WTC11 (cell line): Measurements from ENCODE around the gene WDR54. TPM values are rescaled to one million over a fixed set of nuclear protein-coding genes. Genes with fewer than 3 reads are reported as not detected.

Experiments
- ATAC-seq: fragments of 200-7000 bp; cut with Tn5 transposase; 2 replicates; pipeline ENCODE4 v1.10.0; 2021; ENCODE audit warnings: mild to moderate bottlenecking, moderate library complexity
- CTCF ChIA-PET: fragments of 300-600 bp; sonication (Branson Sonifier 250); formaldehyde crosslinking; loops from one replicate; lab custom pipeline; 2021; ENCODE audit warnings: antibody characterized with exemption; lab: Charles Lee
- POLR2A ChIA-PET: fragments of 350-600 bp; sonication (Branson Sonifier 250); formaldehyde crosslinking; loops from one replicate; lab custom pipeline; 2021; ENCODE audit warnings: antibody characterized with exemption; lab: Charles Lee
- DNase-seq: peaks from one replicate; pipeline ENCODE4 v3.0.0; 2021; ENCODE audit warnings: low spot score
- H3K27ac Mint-ChIP-seq: 2 replicates; pipeline ENCODE4 v1.8.0; 2021; ENCODE audit warnings: mixed read lengths
- H3K27me3 Mint-ChIP-seq: 2 replicates; pipeline ENCODE4 v1.8.0; 2021; ENCODE audit warnings: low read depth, mild to moderate bottlenecking, moderate library complexity, mixed read lengths
- H3K36me3 Mint-ChIP-seq: 2 replicates; pipeline ENCODE4 v1.8.0; 2021; ENCODE audit warnings: mixed read lengths
- H3K4me1 Mint-ChIP-seq: 2 replicates; pipeline ENCODE4 v1.8.0; 2022; ENCODE audit warnings: mixed read lengths
- H3K4me3 Mint-ChIP-seq: 2 replicates; pipeline ENCODE4 v1.8.0; 2021; ENCODE audit warnings: mild to moderate bottlenecking, moderate library complexity, mixed read lengths
- H3K9me3 Mint-ChIP-seq: 2 replicates; pipeline ENCODE4 v1.8.0; 2021; ENCODE audit warnings: mixed read lengths
- ARID4B ChIP-seq: sonication (generic); formaldehyde crosslinking; IDR thresholded peaks from 2 replicates; pipeline ENCODE4 v1.8.0; 2023; ENCODE audit warnings: missing genetic modification reagents, mild to moderate bottlenecking, borderline replicate concordance
- CREM ChIP-seq: sonication (generic); formaldehyde crosslinking; IDR thresholded peaks from 2 replicates; pipeline ENCODE4 v1.8.1; 2022; ENCODE audit warnings: mild to moderate bottlenecking, missing genetic modification reagents, moderate library complexity
- CTCF ChIP-seq: fragments of 200-600 bp; IDR thresholded peaks from 2 replicates; pipeline ENCODE4 v1.8.0; 2022; ENCODE audit warnings: antibody characterized with exemption
- FOXP1 ChIP-seq: sonication (generic); formaldehyde crosslinking; IDR thresholded peaks from 2 replicates; pipeline ENCODE4 v1.8.0; 2022; ENCODE audit warnings: missing genetic modification reagents, mild to moderate bottlenecking, moderate library complexity, borderline replicate concordance
- GTF2I ChIP-seq: fragments of 250-450 bp; sonication (Bioruptor Pico); conservative IDR thresholded peaks from 2 replicates; pipeline ENCODE4 v1.4.0; 2021; ENCODE audit warnings: mild to moderate bottlenecking
- MAX ChIP-seq: sonication (generic); formaldehyde crosslinking; IDR thresholded peaks from 2 replicates; pipeline ENCODE4 v1.8.0; 2022; ENCODE audit warnings: mild to moderate bottlenecking, missing genetic modification reagents
- NFE2L1 ChIP-seq: sonication (generic); formaldehyde crosslinking; IDR thresholded peaks from 2 replicates; pipeline ENCODE4 v1.8.1; 2023; ENCODE audit warnings: missing genetic modification reagents
- OVOL2 ChIP-seq: fragments of 250-450 bp; sonication (Bioruptor Pico); IDR thresholded peaks from 2 replicates; pipeline ENCODE4 v1.9.0; 2021; ENCODE audit warnings: mild to moderate bottlenecking, borderline replicate concordance
- PRRX2 ChIP-seq: fragments of 250-450 bp; sonication (Bioruptor Pico); IDR thresholded peaks from 2 replicates; pipeline ENCODE4 v1.8.0; 2021; ENCODE audit warnings: mild to moderate bottlenecking
- SP1 ChIP-seq: sonication (generic); formaldehyde crosslinking; conservative IDR thresholded peaks from 2 replicates; pipeline ENCODE4 v1.8.1; 2022; ENCODE audit warnings: missing genetic modification reagents
- TEAD1 ChIP-seq: sonication (generic); formaldehyde crosslinking; IDR thresholded peaks from 2 replicates; pipeline ENCODE4 v1.8.0; 2022; ENCODE audit warnings: mild to moderate bottlenecking, missing genetic modification reagents
- ZNF121 ChIP-seq: sonication (generic); formaldehyde crosslinking; IDR thresholded peaks from 2 replicates; pipeline ENCODE4 v1.8.0; 2023; ENCODE audit warnings: missing genetic modification reagents
- ZNF219 ChIP-seq: sonication (generic); formaldehyde crosslinking; IDR thresholded peaks from 2 replicates; pipeline ENCODE4 v1.8.0; 2023; ENCODE audit warnings: missing genetic modification reagents, mild to moderate bottlenecking, borderline replicate concordance
- ZNF263 ChIP-seq: sonication (generic); formaldehyde crosslinking; IDR thresholded peaks from 2 replicates; pipeline ENCODE4 v1.8.1; 2022; ENCODE audit warnings: low read depth, mild to moderate bottlenecking, moderate library complexity, missing genetic modification reagents
- ZNF416 ChIP-seq: fragments of 250-450 bp; sonication (Bioruptor Pico); IDR thresholded peaks from 2 replicates; pipeline ENCODE4 v1.9.0; 2021; ENCODE audit warnings: mild to moderate bottlenecking, inconsistent platforms
- ZNF423 ChIP-seq: fragments of 250-450 bp; sonication (Bioruptor Pico); IDR thresholded peaks from 2 replicates; pipeline ENCODE4 v2.1.2; 2022; ENCODE audit warnings: mild to moderate bottlenecking, moderate library complexity
- ZNF425 ChIP-seq: fragments of 250-450 bp; sonication (Bioruptor Pico); conservative IDR thresholded peaks from 2 replicates; pipeline ENCODE4 v1.9.0; 2021; ENCODE audit warnings: mild to moderate bottlenecking
- total RNA-seq: library from RNA; stranded (reverse); gene quantifications from 3 replicates; pipeline ENCODE4 v1.2.3, GENCODE V29; 2021
- TF ChIP-seq, protein P1 (sequence below): sonication (generic); formaldehyde crosslinking; conservative IDR thresholded peaks from 2 replicates; pipeline ENCODE4 v1.8.1; 2023; ENCODE audit warnings: mild to moderate bottlenecking, low read depth, missing genetic modification reagents, moderate library complexity
- TF ChIP-seq, protein P2 (sequence below): sonication (generic); formaldehyde crosslinking; IDR thresholded peaks from 2 replicates; pipeline ENCODE4 v1.8.1; 2023; ENCODE audit warnings: mild to moderate bottlenecking, missing genetic modification reagents, moderate library complexity

WDR54 gene
- total RNA-seq, 1 experiment from 2014 or later = 55.2 TPM

GRCh38 chr2:74378007-74378406 is 43.5 kb upstream of the WDR54 start (continued):
- TF ChIP-seq SP1 = no peak
- no peak for TF ChIP-seq GTF2I (CRISPR knock-in tag)
- no peak for TF ChIP-seq PRRX2 (CRISPR knock-in tag)
- TF ChIP-seq ZNF263 (CRISPR knock-in tag) = no peak
- TF ChIP-seq NFE2L1 (CRISPR knock-in tag) = no peak
- TF ChIP-seq FOXP1 = no peak
- TF ChIP-seq ARID4B (CRISPR knock-in tag) = no peak
- no peak for TF ChIP-seq ZNF121 (CRISPR knock-in tag)
- no peak for TF ChIP-seq ZNF425 (CRISPR knock-in tag)

DNA sequence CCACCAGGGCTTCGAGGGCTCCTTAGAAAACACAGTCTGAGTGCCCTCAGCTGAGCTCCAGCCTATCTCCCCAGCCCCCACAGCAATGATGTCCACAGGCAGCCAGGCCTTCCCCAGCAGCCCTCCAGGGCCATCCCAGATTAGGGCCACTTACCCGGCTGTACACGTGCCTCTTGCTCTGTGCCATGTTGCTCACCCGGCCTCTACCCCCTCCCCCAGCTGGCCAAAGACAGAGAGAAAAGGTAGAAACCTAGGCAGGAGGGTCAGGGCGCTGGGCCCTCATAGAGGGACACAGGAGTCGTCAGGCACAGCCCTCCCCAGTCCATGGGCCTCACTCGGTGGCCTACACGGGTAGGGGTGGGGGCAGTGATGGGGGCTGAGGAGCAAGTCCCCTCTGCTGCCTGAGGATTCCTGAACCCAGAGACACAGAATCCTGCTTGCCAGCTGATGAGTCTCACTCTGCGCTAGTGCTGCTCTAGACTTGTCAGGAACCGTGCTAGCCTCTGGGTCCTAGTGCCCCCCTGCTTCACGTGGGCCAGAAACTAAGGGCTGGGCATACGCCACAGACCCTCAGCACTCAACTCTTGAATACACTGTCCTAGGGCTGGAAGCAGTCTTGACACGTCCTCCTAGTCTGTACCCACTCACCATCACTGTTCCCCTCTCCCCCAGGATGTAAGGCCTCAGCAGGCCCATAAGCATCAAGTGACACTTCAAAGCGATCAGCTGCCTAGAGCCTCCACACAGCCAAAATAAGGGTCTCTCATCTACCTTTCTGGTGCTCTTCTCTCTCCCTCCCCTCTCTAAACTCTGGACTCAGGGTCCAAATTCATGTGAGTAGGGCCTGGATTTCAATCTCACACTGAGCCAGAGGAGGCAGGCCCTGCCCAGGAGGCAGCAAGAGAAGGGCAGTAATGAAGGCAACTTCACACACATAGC is 41.4 kb upstream of the WDR54 start, which contains the start of gene DCTN1:
TSS of gene DCTN1 (minus strand) at position 461 of the 939 bp plus-strand sequence. CDS start at position 187, 274 bp downstream.
- peaks cover 21% of the 10 kb centered on the region for H3K4me1 Mint-ChIP-seq
- ChIA-PET CTCF (interaction anchor here (0.6 to 1.8 kb wide), 4 partner anchors 11 to 528 kb away, joined by 3 to 17 read pairs (median 4); no protein-coding TSS in a partner anchor), POLR2A (no interaction called here)
- H3K9me3 Mint-ChIP-seq = no peaks in the 10 kb centered on the region
- peaks cover 8% of the 10 kb centered on the region for H3K36me3 Mint-ChIP-seq
- H3K27ac Mint-ChIP-seq = peak within 1 kb of the TSS; percentile 83; the same call in 1 of the 2 replicates
- no peaks in the 10 kb centered on the region for H3K27me3 Mint-ChIP-seq
- TF ChIP-seq SP1 (no peak), TEAD1 (CRISPR knock-in tag) (no peak), ZNF416 (no peak), ZNF219 (CRISPR knock-in tag) (no peak), ZNF423 (CRISPR knock-in tag) (no peak), CTCF (no peak), ZNF121 (CRISPR knock-in tag) (peak; percentile 97), OVOL2 (CRISPR knock-in tag) (no peak), CREM (CRISPR knock-in tag) (no peak), MAX (CRISPR knock-in tag) (peak; percentile 40; the same call in 1 of the 2 replicates)
- TF ChIP-seq, protein P1, sequence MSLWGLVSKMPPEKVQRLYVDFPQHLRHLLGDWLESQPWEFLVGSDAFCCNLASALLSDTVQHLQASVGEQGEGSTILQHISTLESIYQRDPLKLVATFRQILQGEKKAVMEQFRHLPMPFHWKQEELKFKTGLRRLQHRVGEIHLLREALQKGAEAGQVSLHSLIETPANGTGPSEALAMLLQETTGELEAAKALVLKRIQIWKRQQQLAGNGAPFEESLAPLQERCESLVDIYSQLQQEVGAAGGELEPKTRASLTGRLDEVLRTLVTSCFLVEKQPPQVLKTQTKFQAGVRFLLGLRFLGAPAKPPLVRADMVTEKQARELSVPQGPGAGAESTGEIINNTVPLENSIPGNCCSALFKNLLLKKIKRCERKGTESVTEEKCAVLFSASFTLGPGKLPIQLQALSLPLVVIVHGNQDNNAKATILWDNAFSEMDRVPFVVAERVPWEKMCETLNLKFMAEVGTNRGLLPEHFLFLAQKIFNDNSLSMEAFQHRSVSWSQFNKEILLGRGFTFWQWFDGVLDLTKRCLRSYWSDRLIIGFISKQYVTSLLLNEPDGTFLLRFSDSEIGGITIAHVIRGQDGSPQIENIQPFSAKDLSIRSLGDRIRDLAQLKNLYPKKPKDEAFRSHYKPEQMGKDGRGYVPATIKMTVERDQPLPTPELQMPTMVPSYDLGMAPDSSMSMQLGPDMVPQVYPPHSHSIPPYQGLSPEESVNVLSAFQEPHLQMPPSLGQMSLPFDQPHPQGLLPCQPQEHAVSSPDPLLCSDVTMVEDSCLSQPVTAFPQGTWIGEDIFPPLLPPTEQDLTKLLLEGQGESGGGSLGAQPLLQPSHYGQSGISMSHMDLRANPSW (CRISPR knock-in tag) = no peak
- TF ChIP-seq, protein P2, sequence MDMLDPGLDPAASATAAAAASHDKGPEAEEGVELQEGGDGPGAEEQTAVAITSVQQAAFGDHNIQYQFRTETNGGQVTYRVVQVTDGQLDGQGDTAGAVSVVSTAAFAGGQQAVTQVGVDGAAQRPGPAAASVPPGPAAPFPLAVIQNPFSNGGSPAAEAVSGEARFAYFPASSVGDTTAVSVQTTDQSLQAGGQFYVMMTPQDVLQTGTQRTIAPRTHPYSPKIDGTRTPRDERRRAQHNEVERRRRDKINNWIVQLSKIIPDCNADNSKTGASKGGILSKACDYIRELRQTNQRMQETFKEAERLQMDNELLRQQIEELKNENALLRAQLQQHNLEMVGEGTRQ (CRISPR knock-in tag) = peak; percentile 67; the same call in 1 of the 2 replicates
- peak; percentile 46 for DNase-seq
- ATAC-seq = peak; percentile 92
- peak within 1 kb of the TSS; percentile 16 for H3K4me3 Mint-ChIP-seq
